HEK293 (cell line): ENCODE results near the gene SLC36A3.
"Not testable (repeated sequence)": the region's sequence is repeated elsewhere in the genome, so short reads cannot be mapped to it uniquely, and the experiment has no call there.

Experiments
- CTCF ChIA-PET: fragments of 350-600 bp; formaldehyde crosslinking; extraction: SDS; loops from one replicate; lab custom pipeline; 2021; ENCODE audit warnings: antibody characterized with exemption; lab: Yijun Ruan, JAX
- POLR2A ChIA-PET: fragments of 300-600 bp; formaldehyde crosslinking; extraction: SDS; loops from one replicate; lab custom pipeline; 2020; ENCODE audit warnings: antibody characterized with exemption, inconsistent platforms; lab: Yijun Ruan, JAX
- H3K27ac ChIP-seq: fragments of 200-500 bp; sonication (Bioruptor generic); 2 replicates; pipeline ENCODE4 v1.5.1; 2014; ENCODE audit warnings: low read depth, low read length, control low read depth, inconsistent platforms; ENCODE audit errors: extremely low read depth
- H3K36me3 ChIP-seq, 2 experiments: fragments of 200-500 bp in 1 of 2; sonication (Bioruptor generic) in 1 of 2; 1 replicate in 1 of 2; 2 replicates in 1 of 2; pipeline ENCODE4 v1.5.1; 2014 to 2017; ENCODE audit warnings: inconsistent platforms in 2 of 2, low read length in 2 of 2; ENCODE audit not compliant: control insufficient read depth in 2 of 2, insufficient read depth in 1 of 2
- H3K4me1 ChIP-seq: fragments of 200-500 bp; sonication (Bioruptor generic); 2 replicates; pipeline ENCODE4 v1.5.1; 2014; ENCODE audit warnings: mild to moderate bottlenecking, low read length, inconsistent platforms; ENCODE audit not compliant: control insufficient read depth, insufficient read depth
- H3K4me3 ChIP-seq: 2 replicates; pipeline ENCODE4 v1.5.1; 2011; ENCODE audit warnings: low read depth, mild to moderate bottlenecking, control low read depth, low read length, moderate library complexity
- H3K9me3 ChIP-seq: fragments of 200-500 bp; sonication (Bioruptor generic); 2 replicates; pipeline ENCODE4 v1.5.1; 2014; ENCODE audit warnings: low read depth, low read length, inconsistent platforms; ENCODE audit not compliant: control insufficient read depth, insufficient read depth
- FEZF1 ChIP-seq: fragments of 450-650 bp; formaldehyde crosslinking; IDR thresholded peaks from 2 replicates; pipeline ENCODE4 v1.5.1; 2016; ENCODE audit warnings: missing biosample characterization, missing genetic modification characterization
- HOXA7 ChIP-seq: sonication (generic); formaldehyde crosslinking; IDR thresholded peaks from 2 replicates; pipeline ENCODE4 v1.8.1; 2022; ENCODE audit warnings: missing genetic modification reagents, borderline replicate concordance
- OVOL3 ChIP-seq: fragments of 450-650 bp; formaldehyde crosslinking; IDR thresholded peaks from 2 replicates; pipeline ENCODE4 v1.5.1; 2016; ENCODE audit warnings: missing biosample characterization, missing genetic modification characterization
- SP7 ChIP-seq: fragments of 450-650 bp; formaldehyde crosslinking; IDR thresholded peaks from 2 replicates; pipeline ENCODE4 v1.5.1; 2016; ENCODE audit warnings: missing biosample characterization, missing genetic modification characterization
- ZNF112 ChIP-seq: fragments of 450-650 bp; formaldehyde crosslinking; IDR thresholded peaks from 2 replicates; pipeline ENCODE4 v1.5.0; 2017; ENCODE audit warnings: missing biosample characterization, missing genetic modification characterization
- ZNF16 ChIP-seq: fragments of 450-650 bp; formaldehyde crosslinking; IDR thresholded peaks from 2 replicates; pipeline ENCODE4 v1.5.1; 2016; ENCODE audit warnings: low read depth, missing biosample characterization, missing genetic modification characterization
- ZNF184 ChIP-seq: fragments of 450-650 bp; IDR thresholded peaks from 2 replicates; pipeline ENCODE4 v1.5.1; 2018; ENCODE audit warnings: missing biosample characterization, mild to moderate bottlenecking, missing genetic modification characterization
- ZNF239 ChIP-seq: fragments of 450-650 bp; formaldehyde crosslinking; IDR thresholded peaks from 2 replicates; pipeline ENCODE4 v1.5.1; 2016; ENCODE audit warnings: missing biosample characterization, missing genetic modification characterization
- ZNF391 ChIP-seq: fragments of 450-650 bp; formaldehyde crosslinking; IDR thresholded peaks from 2 replicates; pipeline ENCODE4 v1.5.1; 2016; ENCODE audit warnings: low read depth, missing biosample characterization, missing genetic modification characterization, borderline replicate concordance
- ZNF394 ChIP-seq: fragments of 450-650 bp; formaldehyde crosslinking; IDR thresholded peaks from 2 replicates; pipeline ENCODE4 v1.5.1; 2016; ENCODE audit warnings: missing biosample characterization, missing genetic modification characterization, mild to moderate bottlenecking, moderate library complexity, borderline replicate concordance
- ZNF48 ChIP-seq: fragments of 450-650 bp; formaldehyde crosslinking; IDR thresholded peaks from 2 replicates; pipeline ENCODE4 v1.5.1; 2016; ENCODE audit warnings: missing biosample characterization, missing genetic modification characterization
- ZNF610 ChIP-seq: fragments of 450-650 bp; formaldehyde crosslinking; IDR thresholded peaks from 2 replicates; pipeline ENCODE4 v1.5.1; 2016; ENCODE audit warnings: missing biosample characterization, missing genetic modification characterization, borderline replicate concordance
- ZNF670 ChIP-seq: fragments of 450-650 bp; formaldehyde crosslinking; IDR thresholded peaks from 2 replicates; pipeline ENCODE4 v1.5.1; 2016; ENCODE audit warnings: missing biosample characterization, missing genetic modification characterization, low read depth
- ZNF792 ChIP-seq: fragments of 450-650 bp; formaldehyde crosslinking; IDR thresholded peaks from 2 replicates; pipeline ENCODE4 v1.5.1; 2016; ENCODE audit warnings: missing biosample characterization, missing genetic modification characterization
- TF ChIP-seq, protein P1 (sequence below): fragments of 450-650 bp; formaldehyde crosslinking; IDR thresholded peaks from 2 replicates; pipeline ENCODE4 v1.5.1; 2016; ENCODE audit warnings: missing biosample characterization, missing genetic modification characterization
- TF ChIP-seq, protein P2 (sequence below): fragments of 450-650 bp; formaldehyde crosslinking; IDR thresholded peaks from 2 replicates; pipeline ENCODE4 v1.5.1; 2016; ENCODE audit warnings: missing biosample characterization, missing genetic modification characterization
- TF ChIP-seq, protein P3 (sequence below): fragments of 450-650 bp; formaldehyde crosslinking; IDR thresholded peaks from 2 replicates; pipeline ENCODE4 v1.5.1; 2016; ENCODE audit warnings: missing biosample characterization, missing genetic modification characterization
- TF ChIP-seq, protein P4 (sequence below): fragments of 450-650 bp; formaldehyde crosslinking; IDR thresholded peaks from 2 replicates; pipeline ENCODE4 v1.5.1; 2016; ENCODE audit warnings: missing biosample characterization, missing genetic modification characterization, borderline replicate concordance

SLC36A3 gene

DNA sequence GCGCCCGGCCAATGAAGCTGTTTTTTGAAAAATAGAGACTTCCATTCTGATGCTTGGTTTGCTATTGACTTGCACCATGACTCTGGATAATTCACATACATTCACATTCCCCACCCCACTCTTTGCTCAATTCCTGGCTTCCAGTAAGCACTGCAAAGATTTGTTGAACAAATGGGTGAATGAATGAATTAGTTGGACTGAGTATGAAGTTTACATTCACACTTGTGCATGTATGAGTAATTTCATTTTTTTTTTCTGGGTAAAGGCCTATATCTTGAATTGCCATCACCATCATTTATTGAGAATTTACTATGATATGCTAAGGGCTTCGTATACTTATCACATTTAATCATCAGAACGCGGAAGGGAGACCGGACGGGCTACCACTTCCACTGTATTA is 65.9 kb downstream of the SLC36A3 start (continued):
- TF ChIP-seq, protein P1, sequence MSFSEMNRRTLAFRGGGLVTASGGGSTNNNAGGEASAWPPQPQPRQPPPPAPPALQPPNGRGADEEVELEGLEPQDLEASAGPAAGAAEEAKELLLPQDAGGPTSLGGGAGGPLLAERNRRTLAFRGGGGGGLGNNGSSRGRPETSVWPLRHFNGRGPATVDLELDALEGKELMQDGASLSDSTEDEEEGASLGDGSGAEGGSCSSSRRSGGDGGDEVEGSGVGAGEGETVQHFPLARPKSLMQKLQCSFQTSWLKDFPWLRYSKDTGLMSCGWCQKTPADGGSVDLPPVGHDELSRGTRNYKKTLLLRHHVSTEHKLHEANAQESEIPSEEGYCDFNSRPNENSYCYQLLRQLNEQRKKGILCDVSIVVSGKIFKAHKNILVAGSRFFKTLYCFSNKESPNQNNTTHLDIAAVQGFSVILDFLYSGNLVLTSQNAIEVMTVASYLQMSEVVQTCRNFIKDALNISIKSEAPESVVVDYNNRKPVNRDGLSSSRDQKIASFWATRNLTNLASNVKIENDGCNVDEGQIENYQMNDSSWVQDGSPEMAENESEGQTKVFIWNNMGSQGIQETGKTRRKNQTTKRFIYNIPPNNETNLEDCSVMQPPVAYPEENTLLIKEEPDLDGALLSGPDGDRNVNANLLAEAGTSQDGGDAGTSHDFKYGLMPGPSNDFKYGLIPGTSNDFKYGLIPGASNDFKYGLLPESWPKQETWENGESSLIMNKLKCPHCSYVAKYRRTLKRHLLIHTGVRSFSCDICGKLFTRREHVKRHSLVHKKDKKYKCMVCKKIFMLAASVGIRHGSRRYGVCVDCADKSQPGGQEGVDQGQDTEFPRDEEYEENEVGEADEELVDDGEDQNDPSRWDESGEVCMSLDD (tag by site-specific recombination), result no peak
- TF ChIP-seq ZNF391 (tag by site-specific recombination) (no peak), ZNF239 (tag by site-specific recombination) (no peak), ZNF16 (tag by site-specific recombination) (no peak), ZNF112 (tag by site-specific recombination) (no peak), ZNF610 (tag by site-specific recombination) (no peak)

DNA sequence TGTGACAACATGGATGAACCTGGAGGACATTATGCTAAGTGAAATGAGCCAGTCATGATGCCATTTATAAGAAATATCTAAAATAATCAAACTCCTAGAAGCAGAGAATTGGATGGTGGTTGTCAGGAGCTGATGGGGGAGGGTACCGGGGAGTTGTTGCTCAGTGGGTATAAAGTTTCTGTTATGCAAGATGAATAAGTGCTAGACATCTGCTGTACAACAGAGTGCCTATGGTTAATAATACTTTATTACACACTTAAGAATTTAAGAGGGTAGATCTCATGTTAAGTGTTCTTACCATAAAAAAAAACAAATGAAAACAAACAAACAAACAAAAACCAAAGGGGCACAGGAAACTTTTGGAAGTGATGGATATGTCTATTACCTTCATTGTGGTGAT is 66.7 kb downstream of the SLC36A3 start:
- POLR2A ChIA-PET, result interaction anchor here (0.7 kb wide), 1 partner anchor 211 kb away, joined by 3 read pairs; no protein-coding TSS in a partner anchor
- no peak overlapping the region for H3K27ac ChIP-seq
- CTCF ChIA-PET, result interaction anchor here (0.6 to 6.6 kb wide), 6 partner anchors 29 to 410 kb away, joined by 3 to 54 read pairs (median 4); no protein-coding TSS in a partner anchor
- H3K4me1 ChIP-seq, result no peaks in the 10 kb centered on the region
- H3K36me3 ChIP-seq, result no peaks in the 10 kb centered on the region
- H3K4me3 ChIP-seq, result no peak overlapping the region
- no peaks in the 10 kb centered on the region for H3K9me3 ChIP-seq
- TF ChIP-seq OVOL3 (tag by site-specific recombination) (no peak), ZNF48 (tag by site-specific recombination) (no peak), ZNF792 (no peak)
- TF ChIP-seq, protein P2, sequence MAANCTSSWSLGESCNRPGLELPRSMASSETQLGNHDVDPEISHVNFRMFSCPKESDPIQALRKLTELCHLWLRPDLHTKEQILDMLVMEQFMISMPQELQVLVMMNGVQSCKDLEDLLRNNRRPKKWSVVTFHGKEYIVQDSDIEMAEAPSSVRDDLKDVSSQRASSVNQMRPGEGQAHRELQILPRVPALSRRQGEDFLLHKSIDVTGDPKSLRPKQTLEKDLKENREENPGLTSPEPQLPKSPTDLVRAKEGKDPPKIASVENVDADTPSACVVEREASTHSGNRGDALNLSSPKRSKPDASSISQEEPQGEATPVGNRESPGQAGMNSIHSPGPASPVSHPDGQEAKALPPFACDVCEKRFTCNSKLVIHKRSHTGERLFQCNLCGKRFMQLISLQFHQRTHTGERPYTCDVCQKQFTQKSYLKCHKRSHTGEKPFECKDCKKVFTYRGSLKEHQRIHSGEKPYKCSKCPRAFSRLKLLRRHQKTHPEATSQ (tag by site-specific recombination), result no peak
- TF ChIP-seq, protein P3, sequence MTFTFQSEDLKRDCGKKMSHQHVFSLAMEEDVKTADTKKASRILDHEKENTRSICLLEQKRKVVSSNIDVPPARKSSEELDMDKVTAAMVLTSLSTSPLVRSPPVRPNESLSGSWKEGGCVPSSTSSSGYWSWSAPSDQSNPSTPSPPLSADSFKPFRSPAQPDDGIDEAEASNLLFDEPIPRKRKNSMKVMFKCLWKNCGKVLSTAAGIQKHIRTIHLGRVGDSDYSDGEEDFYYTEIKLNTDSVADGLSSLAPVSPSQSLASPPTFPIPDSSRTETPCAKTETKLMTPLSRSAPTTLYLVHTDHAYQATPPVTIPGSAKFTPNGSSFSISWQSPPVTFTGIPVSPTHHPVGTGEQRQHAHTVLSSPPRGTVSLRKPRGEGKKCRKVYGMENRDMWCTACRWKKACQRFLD (tag by site-specific recombination), result no peak

DNA sequence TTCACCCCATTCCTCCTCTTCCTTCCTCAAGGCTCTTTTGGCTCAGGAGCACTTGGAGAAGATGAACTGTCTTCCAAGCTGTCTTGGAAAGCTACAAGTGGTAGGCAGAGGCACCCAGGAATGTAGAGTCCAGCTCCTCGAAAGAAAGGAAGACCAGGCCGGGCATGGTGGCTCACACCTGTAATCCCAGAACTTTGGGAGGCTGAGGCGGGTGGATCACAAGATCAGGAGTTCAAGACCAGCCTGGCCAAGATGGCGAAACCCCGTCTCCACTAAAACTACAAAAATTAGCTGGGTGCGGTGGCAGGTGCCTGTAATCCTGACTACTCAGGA is 68.4 kb downstream of the SLC36A3 start:
- not testable (repeated sequence) for H3K4me1 ChIP-seq, H3K9me3 ChIP-seq, H3K27ac ChIP-seq, H3K4me3 ChIP-seq, H3K36me3 ChIP-seq
- ChIA-PET POLR2A (interaction anchor here (0.8 to 1.5 kb wide), 2 partner anchors 11 to 17 kb away, joined by 3 to 5 read pairs; partner anchors contain the start of genes CCDC69 and GM2A), CTCF (interaction anchor here (0.6 to 0.9 kb wide), 2 partner anchors 110 to 382 kb away, joined by 3 read pairs; no protein-coding TSS in a partner anchor)

DNA sequence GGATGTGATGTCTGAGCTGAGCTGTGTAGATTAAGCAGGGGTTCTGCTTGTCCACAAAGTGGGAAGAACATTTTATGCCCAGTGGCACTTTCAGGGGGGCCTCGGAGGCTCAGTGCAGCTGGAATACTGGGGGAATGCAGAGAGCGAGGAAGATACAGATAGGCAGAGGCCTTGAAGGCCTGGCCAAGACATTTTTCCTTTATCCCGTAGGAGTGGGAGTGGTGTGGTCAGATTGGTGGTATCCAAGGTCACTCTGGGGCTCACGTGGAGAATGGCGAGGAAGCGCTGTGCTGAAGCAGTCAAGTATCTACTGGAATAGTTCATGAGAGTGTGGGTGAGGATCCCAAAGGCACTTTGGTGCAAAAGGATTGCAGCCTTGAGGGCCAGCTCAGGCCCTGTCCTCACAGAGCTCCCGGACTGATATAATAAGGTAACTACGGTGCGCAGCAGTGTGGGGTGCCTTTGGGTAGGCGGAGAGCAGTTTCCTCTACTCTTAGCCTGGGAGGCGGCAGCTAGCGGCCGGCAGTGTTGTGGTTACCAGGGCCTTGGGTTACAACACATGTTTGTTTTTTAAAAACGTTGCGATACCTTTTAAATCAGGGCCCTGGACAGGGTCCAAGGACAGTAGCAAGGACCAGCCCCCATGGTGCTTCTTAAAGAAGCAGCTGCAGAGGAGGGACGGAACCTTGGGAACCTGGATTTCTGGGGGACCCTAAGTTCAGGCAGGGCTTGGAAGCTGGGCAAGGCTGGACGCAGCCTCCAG is 68.9 kb downstream of the SLC36A3 start:
- ChIA-PET CTCF (interaction anchor here (0.9 kb wide), 2 partner anchors 109 to 119 kb away, joined by 3 read pairs; no protein-coding TSS in a partner anchor), POLR2A (interaction anchor here (0.8 to 1.5 kb wide), 2 partner anchors 11 to 18 kb away, joined by 3 to 5 read pairs; partner anchors contain the start of genes CCDC69 and GM2A)
- Histone ChIP-seq H3K4me3 (no peak overlapping the region), H3K9me3 (no peaks in the 10 kb centered on the region), H3K27ac (no peak overlapping the region)
- TF ChIP-seq FEZF1 (tag by site-specific recombination) (no peak), ZNF394 (no peak), ZNF670 (tag by site-specific recombination) (no peak), SP7 (tag by site-specific recombination) (no peak), HOXA7 (CRISPR knock-in tag) (no peak), ZNF184 (tag by site-specific recombination) (no peak)
- TF ChIP-seq, protein P4, sequence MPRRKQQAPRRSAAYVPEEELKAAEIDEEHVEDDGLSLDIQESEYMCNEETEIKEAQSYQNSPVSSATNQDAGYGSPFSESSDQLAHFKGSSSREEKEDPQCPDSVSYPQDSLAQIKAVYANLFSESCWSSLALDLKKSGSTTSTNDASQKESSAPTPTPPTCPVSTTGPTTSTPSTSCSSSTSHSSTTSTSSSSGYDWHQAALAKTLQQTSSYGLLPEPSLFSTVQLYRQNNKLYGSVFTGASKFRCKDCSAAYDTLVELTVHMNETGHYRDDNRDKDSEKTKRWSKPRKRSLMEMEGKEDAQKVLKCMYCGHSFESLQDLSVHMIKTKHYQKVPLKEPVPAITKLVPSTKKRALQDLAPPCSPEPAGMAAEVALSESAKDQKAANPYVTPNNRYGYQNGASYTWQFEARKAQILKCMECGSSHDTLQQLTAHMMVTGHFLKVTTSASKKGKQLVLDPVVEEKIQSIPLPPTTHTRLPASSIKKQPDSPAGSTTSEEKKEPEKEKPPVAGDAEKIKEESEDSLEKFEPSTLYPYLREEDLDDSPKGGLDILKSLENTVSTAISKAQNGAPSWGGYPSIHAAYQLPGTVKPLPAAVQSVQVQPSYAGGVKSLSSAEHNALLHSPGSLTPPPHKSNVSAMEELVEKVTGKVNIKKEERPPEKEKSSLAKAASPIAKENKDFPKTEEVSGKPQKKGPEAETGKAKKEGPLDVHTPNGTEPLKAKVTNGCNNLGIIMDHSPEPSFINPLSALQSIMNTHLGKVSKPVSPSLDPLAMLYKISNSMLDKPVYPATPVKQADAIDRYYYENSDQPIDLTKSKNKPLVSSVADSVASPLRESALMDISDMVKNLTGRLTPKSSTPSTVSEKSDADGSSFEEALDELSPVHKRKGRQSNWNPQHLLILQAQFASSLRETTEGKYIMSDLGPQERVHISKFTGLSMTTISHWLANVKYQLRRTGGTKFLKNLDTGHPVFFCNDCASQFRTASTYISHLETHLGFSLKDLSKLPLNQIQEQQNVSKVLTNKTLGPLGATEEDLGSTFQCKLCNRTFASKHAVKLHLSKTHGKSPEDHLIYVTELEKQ (tag by site-specific recombination), result no peak
- TF ChIP-seq, protein P2 (tag by site-specific recombination), result no peak
- TF ChIP-seq, all 188 proteins: peak for 0
- H3K36me3 ChIP-seq, result no peaks in the 10 kb centered on the region
- H3K4me1 ChIP-seq, result no peaks in the 10 kb centered on the region
